GM19193 (cell line): ENCODE results near the gene PRICKLE1.

Experiments used
- POLR2A ChIP-seq: IDR thresholded peaks from 4 replicates; pipeline ENCODE4 v1.6.1; 2011; ENCODE audit not compliant: insufficient read depth, insufficient read length; ENCODE audit errors: extremely low read depth

The PRICKLE1 gene

DNA sequence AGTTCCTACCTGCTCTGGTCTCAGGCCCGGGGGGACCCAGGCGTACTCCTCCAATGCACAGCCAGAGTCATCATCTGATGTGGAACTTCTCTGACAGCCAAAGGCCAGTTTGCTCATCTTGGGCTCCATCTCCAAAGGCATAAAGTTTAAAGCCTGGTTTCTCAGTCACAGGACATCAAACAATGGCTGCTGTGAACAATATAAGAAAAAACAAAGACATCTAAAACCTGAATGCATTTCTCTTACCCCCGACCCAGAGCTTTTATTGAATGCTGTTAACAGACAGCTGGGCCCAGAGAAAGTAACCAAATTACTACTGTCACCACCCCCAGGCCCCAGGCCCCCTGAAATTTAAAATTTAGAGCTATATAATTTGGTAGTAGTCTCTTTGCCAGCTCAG lies 117.2 kb downstream of the PRICKLE1 start:
- no peak for TF ChIP-seq POLR2A

DNA sequence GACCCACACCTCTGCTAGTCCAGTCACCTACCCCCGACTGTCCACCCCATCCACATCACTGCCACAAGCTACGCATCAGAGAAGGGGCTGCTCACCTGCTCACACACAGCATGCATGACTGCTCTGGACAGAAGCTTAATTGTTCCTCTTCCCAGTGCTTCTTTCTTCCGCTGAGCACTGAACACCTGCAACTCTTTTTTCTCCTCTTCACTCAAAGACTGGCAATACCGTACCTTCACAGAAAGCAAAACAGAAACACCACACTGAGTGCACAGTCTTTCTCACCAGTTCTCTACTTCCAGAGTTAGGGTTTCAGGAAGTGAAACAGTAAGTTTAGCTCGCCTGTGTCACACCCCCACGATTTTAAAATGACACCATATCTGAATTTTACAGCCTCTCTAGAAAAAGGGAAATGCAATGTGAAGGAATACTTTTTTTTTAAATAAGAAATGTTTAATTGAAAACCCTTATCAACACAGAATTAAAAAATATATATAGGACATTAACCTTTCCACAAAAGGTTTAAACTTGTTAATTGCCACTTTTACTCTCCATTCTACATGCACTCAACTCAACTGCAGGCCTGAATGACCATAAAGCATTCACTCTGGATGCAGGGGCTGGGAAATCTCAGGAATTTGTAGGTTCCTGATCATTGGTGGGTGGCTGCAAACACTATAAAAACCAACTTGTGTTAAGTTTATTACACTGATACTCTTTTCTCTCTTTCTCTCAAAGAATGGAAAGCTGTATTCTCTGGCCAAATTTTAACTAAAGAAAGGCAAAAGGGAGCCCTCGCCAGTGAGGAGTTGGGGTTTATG lies 120.0 kb downstream of the PRICKLE1 start:
- TF ChIP-seq POLR2A = peak; percentile 34

DNA sequence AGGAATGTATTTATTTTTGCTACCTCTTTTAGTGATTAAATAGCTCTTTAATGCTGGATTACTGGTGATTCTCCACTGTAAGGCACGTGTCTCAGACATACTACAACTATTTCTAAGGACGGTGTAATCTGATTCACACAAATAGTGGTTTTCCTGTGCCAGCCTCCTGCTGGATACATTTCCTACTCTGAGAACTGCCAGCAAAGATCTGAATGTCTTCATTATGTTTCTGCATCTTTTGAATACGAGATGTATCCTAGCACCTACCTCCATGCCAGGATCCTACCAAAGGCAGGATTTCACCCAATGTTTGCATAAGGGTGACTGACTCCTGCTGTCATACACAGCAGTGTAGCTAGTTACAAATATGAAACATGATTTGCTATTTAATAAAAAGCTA lies 120.6 kb downstream of the PRICKLE1 start:
- no peak for TF ChIP-seq POLR2A

DNA sequence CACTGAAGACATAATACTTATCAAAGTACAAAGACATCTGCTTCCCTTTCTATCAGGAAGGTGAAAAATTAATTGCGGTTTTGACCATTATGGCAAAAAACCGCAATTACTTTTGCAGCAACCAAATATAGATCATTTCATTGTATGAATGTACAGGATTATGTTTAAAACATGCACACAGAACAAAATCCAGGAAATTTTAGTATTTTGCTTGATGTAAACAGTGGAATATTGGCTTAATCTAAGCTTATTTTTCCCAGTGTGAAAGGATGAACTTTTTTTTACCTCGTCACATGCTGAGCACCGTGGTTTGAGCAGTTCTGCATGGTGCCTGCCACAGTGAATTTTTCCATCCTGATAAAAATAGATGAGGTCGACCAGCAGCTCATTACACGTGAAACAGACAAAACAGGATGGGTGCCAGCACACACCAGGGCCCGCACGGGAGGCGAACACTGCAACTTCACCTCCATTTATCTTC lies 121.2 kb downstream of the PRICKLE1 start:
- TF ChIP-seq POLR2A = no peak

DNA sequence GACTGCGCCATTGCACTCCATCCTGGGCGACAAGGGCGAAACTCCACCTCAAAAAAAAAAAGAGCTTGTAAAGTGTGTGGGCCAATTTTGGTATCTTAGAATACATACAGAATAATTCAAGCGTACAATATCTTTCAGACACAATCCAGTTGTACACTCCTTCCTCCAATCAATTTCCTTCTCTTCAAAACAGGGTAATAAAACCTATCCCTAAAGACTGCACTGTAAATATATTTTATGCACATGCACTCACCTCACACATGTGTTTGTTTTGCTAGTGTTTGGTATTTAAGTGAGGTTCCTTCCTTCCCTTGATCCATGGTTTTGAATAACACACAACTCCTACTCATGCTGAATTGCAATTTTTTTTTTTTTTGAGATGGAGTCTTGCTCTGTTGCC lies 125.9 kb downstream of the PRICKLE1 start:
- TF ChIP-seq POLR2A = no peak

DNA sequence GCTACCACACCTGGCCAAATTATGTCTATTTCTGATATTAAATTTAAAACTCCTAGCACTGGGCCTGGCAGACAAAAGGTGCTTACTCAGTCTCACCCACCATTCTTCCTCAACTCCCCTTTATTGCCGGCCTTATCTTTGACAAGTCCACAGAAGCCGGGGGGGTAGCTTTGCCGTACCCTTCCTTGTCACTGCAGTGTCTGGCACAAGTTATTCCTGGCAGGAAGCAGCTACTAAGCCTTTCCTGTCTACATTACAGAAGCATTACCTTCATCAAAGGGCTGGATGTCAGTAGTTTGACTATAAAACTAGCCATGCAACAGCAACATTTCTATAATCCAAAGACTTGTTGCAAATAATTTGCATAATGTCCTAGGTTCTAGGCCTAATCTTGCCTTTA lies 127.1 kb downstream of the PRICKLE1 start:
- no peak for TF ChIP-seq POLR2A

DNA sequence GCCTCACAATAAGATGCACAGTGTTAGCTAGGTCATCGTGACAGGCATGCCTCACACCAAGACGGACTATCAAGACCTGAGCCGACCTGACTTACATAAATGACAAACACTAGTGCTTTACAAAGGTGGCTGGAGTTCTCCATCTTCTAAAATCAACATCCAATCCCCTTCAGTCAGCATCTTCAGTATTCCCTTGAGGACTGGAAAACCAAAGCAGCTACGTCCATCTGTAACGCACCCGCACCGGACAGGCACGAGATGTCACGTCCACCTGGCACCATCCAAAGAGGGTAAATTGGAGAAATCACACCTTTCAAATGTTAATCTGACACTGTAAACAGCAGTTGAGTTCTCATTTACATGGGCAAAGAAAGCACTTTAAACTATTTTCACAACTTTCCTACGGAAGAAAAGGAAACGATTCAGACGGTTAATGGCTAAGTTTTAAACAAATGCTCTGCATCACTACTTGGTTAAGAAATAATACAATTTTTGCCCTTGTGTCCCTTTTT lies 130.2 kb downstream of the PRICKLE1 start:
- no peak for TF ChIP-seq POLR2A

DNA sequence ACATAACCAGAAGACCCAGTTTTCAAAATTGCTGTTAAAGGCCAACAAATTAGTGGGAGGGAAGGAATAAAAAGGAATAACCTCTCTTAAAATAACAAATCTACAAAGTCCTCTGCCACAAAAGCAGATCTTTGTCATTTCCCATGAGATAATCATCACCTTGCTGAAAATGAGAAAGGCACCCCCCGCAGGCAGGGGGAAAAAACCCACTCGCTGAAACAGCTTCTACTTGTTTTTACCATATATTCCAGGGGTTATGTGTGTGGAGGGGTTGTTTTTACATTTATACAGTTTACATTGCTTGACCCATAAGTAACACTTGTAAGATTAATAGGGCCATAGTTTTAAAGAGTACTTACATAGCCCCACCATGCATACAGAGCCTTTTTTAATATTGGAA lies 131.0 kb downstream of the PRICKLE1 start:
- no peak for TF ChIP-seq POLR2A

DNA sequence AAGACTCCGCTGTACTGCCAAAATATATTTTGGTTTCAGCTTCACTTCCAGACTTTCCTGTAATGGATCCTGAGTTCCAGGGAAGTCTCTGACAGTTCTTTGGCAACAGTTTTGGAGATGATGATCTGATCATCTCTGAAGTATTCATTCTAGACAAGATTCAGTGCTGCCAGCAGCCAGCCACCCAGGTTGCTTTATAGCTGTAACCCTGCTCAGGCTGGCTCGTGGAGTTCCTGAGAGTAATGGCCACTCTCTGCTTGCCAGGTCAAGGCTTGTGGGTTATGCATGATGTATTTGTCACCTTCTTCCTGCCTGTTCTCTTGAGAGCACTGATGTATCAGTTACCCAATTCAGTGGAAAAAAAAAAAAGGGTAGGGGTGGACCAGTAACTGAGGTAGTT lies 139.3 kb downstream of the PRICKLE1 start:
- TF ChIP-seq POLR2A = no peak

DNA sequence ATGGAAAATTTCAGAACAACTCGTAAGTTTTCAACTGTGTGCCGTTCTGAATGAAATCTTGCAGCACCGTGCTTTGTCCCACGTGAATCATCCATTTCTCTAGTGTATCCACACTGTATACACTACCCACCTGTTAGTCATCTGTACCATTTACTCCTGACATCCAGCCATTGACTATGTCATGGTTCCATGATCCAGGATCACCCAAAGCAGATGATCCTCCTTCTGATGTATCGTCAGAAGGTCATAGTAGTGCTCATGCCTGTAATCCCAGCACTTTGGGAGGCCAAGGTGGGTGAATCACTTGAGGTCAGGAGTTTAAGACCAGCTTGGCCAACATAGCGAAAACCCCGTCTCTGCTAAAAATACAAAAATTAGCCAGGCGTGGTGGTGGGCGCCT lies 140.7 kb downstream of the PRICKLE1 start:
- no peak for TF ChIP-seq POLR2A

DNA sequence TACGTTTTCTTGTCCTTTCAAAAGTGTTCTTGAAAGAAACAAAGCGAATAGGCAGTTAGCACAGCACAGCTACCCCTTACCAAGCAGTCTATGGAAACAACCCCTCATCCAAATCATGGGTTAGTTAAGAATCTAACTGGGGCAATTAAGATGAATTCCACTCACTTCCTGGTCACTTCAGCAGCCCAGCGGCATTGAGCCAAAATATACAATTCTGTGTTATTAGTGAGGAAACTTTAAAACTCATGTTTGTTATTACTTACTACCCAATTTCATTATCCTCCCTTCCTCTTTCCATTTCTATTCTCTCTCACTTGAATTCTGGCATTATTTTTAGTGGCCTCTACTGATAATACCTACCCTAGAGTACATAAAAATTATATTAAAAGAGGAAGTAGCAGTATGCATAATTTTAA lies 142.2 kb downstream of the PRICKLE1 start:
- no peak for TF ChIP-seq POLR2A

DNA sequence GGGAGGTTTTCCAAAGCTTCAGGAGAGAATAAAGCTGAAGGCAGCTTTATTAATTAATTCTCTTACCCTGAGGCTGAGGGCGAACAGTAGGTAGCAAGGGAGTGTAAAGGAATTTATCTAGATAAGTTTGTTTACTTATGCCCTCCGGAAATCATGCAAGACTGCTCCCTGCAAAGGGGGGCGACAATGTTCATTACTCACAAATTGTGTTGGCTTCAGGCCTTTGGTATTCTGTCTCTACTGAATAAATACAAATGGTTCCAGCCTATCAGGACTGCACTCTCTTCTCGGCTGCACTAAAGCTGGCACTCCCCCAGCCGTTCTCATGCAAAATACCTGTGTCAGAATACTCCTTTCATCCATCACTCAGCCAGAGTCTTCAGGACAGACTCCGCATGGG lies 142.8 kb downstream of the PRICKLE1 start:
- TF ChIP-seq POLR2A = no peak

DNA sequence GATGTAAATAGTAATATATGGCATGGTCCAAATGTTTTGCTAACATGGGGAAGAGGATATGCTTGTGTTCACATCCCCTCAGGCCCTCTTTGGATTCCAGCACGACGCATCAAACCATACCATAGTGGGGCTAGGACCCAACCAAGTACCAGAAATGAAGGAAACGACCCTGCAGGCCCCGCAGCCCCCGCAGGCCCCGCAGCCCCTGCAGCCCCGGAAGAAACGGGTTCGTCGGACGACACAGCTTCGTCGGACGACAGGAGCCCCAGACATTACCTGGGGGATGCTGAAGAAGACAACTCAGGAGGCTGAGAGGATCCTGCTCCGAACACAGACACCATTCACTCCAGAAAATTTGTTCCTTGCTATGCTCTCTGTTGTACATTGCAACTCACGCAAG lies 143.7 kb downstream of the PRICKLE1 start:
- no peak for TF ChIP-seq POLR2A

DNA sequence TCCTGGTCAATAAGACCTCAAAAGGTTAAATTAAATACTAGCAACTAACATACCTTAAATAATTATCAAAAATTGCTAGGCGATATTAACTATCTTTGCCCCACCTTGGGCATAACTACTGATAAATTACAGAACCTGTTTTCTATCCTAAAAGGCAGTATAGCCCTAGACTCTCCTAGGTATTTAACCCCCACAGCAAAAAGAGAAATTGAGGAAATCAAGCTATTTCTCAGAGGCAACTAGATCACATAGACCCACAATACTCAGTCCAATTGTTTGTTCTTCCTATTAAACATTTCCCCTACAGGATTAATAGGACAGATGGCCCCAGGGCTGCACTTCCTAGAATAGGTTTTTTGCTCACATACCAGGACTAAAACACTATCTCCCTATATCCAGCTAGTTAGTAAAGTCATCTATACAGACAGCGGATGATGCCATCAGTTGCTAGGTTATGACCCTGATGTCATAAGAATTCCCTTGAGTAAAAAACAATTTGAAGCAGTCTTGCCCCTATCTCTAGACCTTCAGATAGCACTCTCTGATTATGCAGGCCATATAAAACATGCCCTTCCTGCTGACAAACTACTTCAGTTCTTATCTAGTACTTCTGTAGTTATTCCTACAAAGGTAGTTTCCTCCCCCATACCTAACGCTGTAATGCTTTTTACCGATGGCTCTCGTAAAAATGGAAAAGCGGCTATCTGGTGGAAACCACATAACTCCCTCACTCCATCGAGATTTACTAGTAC lies 145.2 kb downstream of the PRICKLE1 start:
- no peak for TF ChIP-seq POLR2A

DNA sequence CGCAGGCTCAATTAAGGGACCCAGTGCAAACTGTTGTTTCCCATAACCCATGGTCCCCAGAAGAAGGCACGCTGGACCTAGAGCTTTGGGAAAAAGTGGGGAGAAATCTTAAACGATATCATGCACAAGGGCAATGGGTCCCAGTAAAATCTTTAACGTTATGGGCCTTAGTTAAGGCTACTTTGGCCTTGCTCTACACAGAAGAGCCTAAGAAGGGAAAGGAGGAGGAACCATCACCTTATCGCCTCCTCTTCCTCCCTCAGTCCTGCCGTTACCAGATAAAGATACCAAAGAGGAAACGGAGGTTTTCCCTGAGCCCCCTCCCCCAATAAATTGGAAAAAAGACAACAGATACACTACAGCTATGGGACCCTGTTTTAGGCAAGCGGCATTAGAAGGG lies 146.7 kb downstream of the PRICKLE1 start:
- TF ChIP-seq POLR2A = no peak

DNA sequence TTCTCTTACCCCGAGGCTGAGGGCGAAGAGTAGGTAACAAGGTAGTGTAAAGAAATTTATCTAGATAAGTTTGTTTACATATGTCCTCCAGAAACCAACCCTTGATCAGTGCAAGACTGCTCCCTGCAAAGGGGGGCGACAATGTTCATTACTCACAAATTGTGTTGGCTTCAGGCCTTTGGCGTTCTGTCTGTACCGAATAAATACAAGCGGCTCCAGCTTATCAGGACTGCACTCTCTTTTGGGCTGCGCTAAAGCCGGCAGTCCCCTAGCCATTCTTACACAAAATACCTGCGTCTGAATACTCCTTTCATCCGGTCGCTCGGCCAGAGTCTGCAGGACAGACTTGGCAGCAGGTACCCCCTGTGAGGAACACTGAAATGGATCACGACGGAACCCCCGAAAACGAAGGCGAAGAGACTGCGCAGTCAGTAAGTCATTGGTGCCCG lies 147.2 kb downstream of the PRICKLE1 start:
- no peak for TF ChIP-seq POLR2A
